ENCODE measurements around the gene PDZRN4.

DNA sequence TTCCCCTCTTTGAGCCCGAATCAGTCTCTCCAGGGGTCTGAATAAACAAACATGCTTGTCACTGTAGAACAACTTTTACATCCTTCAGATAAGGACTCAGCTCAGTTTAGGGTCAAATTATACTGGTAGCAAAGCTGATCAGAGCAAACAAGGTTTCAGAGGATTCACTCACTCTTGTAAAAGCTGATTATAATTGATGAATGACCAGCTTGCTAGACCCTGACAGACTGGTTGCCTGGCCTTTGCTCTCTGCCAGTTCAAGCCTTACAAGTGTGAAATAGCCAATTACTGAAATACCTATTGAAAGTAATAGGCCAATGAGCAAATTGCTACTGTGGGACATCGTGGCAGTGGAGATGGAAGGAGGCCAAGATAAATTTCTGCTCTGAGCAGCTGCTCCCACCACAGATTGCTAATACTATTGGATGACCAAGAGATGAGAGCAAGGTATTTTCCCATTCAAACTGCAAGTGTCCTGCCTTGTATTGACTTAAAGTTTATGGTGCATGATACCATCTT, 177.6 kb downstream of the PDZRN4 start:
- TF ChIP-seq, protein P1, sequence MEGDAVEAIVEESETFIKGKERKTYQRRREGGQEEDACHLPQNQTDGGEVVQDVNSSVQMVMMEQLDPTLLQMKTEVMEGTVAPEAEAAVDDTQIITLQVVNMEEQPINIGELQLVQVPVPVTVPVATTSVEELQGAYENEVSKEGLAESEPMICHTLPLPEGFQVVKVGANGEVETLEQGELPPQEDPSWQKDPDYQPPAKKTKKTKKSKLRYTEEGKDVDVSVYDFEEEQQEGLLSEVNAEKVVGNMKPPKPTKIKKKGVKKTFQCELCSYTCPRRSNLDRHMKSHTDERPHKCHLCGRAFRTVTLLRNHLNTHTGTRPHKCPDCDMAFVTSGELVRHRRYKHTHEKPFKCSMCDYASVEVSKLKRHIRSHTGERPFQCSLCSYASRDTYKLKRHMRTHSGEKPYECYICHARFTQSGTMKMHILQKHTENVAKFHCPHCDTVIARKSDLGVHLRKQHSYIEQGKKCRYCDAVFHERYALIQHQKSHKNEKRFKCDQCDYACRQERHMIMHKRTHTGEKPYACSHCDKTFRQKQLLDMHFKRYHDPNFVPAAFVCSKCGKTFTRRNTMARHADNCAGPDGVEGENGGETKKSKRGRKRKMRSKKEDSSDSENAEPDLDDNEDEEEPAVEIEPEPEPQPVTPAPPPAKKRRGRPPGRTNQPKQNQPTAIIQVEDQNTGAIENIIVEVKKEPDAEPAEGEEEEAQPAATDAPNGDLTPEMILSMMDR (IDR thresholded peaks at IDR 0.05), result no peak
- TF ChIP-seq POLR2A (IDR thresholded peaks at IDR 0.05), result no peak
